8988T (cell line): ENCODE results near the gene QSOX2.

Source experiments
- DNase-seq: peaks from one replicate; pipeline ENCODE4 v3.0.0; 2011

Gene QSOX2

GRCh38 chr9:136245219-136246150 is at the start of gene QSOX2:
Gene QSOX2, minus strand, starts transcription at chr9:136245812. Its CDS starts 9 bp downstream, at chr9:136245803.
- DNase-seq, result peak; percentile 85

DNA sequence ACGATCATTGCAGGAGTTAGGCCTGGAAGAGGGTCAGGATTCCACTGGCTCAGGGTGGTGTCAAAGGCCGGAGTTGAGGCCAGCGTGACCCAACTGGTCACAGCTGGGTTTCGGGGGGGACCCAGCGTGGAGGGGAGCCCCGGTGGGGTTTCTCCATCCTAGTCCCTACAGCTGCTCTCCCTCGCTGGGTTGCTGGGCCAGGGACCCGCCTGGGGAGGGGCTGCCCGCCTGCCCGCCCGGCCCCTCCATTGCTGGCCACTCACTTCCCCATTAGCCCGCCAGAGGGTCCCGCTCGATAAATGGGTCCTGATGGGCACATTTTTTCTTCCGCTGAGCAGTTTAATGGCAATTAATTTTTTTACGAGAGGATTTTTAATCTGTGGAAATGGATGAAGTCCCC is 49.4 kb upstream of the QSOX2 start:
- no peak for DNase-seq

- no peak for DNase-seq
These were observed 48.8 kb upstream of the QSOX2 start for GRCh38 chr9:136294437-136294836.

DNA sequence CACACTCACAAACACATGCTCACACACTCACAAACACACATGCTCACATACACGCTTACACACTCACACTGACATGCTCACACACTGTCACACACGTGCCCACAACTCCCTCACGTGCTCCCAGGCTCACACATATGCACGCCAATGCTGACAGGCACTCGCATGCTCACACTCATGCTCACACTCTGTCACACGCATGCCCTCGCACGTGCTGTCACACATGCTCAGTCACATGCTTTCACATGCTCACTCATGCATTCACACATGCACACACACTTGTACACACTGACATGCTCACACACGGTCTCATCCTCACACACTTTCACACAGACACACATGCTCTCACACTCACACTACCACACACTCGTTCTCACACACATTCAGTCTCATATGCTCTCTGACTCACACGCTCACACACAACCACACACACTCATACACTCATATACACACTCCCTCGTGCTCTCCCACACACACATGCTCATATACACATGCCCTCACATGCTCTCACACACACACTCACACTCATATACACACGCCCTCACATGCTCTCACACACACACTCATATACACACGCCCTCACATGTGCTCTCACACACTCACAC is 48.0 kb upstream of the QSOX2 start:
- no peak for DNase-seq

- no peak for DNase-seq
These were observed 47.2 kb upstream of the QSOX2 start for GRCh38 chr9:136292591-136293448.

DNA sequence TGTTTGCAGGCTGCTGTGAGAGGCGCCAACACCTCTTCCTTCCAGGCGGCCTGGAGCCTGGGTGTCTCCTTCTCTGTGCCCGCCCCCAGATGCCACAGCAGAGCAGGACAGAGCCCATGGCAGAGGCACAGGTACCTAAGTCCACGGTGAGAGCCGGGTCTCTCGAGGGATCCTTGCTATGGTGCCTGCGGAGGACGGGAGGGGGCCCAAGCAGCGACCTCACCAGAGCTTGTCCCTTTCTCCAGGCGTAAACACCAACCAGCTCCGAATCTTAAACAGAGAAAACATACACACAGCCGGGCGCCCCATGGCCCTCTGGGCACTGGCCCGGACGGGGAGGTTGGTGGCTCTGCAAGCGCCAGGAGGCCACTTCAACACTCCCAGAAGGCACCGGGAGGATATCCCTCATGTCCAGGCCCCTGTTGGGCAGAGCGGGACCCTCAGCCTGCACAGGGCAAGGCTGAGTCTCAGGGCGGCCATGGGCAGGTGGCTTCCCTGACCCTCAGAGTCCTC is 46.5 kb upstream of the QSOX2 start:
- no peak for DNase-seq

- DNase-seq, result no peak
These were observed 45.9 kb upstream of the QSOX2 start for GRCh38 chr9:136291306-136292025.

GRCh38 chr9:136290508-136291000 is 44.9 kb upstream of the QSOX2 start:
- no peak for DNase-seq

DNA sequence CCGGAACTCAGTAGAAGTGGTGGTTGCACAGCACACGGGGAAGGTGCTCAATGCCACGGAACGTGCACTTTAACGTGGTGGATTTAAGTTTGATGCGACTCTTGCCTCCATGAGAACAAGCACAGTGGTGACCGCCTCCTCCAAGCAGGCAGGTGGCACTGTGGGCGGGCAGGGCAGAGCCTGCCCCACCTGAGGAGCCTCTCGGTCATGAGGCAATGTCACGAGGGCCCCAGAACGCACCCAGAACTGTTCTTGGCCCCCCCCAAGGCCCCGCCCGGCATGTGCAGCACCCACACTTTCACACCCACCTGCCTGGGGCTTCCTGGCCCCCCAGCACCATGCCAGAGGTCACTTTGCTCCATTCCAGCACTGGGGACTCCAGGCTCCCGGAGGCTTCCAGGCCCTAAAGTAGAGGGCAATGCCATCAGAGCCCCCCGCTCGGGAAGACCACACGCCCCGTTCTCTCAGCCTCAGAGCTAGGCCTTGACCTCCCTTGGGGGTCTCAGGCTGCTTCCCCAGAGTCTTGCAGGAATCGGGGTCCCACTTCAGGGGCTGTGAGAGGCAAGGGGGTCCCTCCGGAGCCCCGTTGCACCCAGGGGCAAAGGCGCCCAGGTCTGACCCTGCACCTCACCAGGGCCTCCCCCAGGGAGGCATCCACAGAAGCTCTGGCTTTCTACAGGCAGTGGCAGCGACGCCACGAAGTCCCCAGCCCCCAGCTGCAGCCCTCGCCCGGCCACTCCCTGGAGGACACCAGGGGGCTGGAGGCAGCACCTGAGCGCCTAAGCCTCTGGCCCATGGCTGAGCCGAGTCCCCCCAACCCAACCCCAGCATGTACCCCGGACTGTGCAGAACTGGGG is 44.3 kb upstream of the QSOX2 start:
- DNase-seq, result no peak

DNA sequence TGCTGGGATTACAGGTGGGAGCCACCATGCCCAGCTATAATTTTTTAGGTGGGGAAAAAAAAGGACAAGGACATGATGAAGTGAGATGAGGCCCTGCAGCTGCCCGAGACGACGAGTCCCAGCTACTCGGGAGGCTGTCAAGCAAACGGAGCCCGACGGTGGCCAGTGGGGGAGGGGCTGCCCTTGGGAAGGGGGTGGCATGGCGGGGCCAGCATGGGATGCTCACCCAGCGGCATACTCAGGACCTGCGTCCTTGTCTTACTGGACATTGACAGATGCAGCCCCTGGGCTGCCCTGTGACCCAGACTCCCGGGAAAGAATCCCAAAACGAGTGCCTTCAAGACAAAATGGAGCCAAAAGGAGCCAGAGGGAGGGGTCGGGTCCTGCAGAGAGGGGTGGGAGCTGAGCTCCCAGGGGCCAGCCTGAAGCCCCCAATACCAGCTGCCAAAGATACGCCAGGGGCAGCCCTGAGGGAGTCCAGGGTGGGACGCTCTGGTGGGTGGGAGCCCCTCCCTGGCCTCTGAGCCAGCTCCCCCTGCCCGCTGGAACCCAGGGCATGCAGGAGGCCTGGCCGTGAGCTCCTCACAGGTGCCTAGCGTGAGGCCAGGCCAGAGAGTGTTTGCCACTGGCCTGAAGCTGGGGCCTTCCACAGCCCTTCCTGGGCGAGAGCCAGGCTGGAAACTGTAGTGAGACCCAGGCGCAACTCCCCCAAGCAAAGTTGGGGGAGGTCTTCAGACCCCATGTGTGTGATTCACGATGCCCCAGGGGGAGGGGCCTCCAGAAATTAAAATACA is 42.5 kb upstream of the QSOX2 start:
- no peak for DNase-seq

- DNase-seq, result no peak
These were observed 41.4 kb upstream of the QSOX2 start for GRCh38 chr9:136286987-136287379.

- no peak for DNase-seq
These were observed 40.9 kb upstream of the QSOX2 start for GRCh38 chr9:136286359-136286986.

DNA sequence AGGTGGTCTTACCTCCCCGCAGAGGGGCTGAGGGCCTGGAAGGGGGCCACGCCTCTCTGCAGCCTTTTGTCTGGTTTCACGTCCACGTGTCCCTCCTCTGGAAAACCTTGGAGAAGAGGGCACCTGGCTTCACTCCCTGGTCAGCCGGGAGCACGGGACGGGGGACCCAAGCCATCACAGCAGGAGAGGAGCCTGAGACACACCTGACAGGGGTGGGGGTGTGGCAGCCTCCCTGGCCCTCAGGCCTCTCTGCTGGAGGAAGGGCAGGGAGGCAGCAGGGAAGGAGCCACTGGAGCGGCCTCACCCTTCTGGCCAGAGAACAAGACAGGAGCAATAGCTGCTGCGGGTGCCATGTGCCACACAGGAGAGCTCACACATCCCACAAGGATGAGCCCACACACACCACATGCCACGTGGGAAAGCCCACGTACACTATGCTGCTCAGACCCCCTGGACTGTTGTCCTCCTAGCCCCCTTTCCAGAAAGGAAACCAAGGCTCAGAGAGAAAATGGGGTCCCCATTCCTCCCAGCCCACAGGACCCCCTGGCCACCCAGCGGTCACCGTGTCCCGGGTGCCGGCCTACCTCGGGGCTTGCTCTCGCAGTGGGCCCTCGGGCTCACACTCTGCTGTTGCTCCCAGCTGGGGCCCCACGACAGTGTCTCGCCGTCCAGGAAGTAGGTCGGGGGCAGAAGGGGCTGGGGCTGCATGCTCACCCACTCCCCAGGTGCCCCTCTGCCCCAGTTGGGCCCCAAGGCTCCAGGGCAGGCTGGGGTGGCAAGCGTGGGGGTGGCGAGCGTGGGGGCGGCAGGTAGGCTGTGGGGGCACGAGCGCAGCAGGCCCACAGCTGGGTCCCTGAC is 40.1 kb upstream of the QSOX2 start:
- no peak for DNase-seq

- no peak for DNase-seq
These were observed 39.3 kb upstream of the QSOX2 start for GRCh38 chr9:136284951-136285350.

- DNase-seq, result no peak
These were observed 38.7 kb upstream of the QSOX2 start for GRCh38 chr9:136284311-136284710.

GRCh38 chr9:136283291-136284235 is 38.0 kb upstream of the QSOX2 start:
- DNase-seq, result peak; percentile 98

DNA sequence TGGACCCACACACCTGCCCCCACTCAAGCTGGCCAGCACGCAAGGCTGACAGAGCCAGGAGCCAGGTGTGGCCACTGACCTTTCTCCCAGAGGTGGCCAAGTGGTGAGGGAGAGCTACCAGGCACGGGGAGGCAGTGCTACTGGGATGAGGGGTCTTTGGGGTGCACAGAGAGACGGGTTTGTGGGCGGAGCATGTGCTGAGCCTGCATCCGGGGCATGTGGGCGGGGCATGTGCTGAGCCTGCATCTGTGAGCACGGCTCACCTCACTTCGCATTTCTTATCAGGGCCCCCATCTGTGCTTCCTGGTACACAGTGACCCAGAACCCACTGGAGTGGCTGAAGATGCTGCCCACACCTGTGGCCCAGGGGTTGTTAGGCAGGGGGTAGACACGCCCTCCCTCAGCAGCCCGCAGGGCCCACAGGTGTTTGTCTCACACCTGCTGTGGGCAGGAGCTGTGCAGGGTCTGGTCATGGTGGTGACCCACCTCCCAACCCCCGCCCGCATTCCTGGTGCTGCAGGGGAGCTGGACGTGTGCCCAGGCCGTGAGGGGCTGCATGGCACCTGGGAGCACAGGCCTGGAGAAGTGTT is 36.8 kb upstream of the QSOX2 start:
- no peak for DNase-seq
